Measurements from ENCODE around the gene TTC34. TPM values are rescaled to one million over a fixed set of nuclear protein-coding genes. Genes with fewer than 3 reads are reported as not detected.

TTC34 gene
- total and polyA plus RNA-seq, 2 of the 13 experiments (the other 11 are each of a cell fraction or from before 2014, with no cell fraction given): 0.07 to 0.11 TPM

DNA sequence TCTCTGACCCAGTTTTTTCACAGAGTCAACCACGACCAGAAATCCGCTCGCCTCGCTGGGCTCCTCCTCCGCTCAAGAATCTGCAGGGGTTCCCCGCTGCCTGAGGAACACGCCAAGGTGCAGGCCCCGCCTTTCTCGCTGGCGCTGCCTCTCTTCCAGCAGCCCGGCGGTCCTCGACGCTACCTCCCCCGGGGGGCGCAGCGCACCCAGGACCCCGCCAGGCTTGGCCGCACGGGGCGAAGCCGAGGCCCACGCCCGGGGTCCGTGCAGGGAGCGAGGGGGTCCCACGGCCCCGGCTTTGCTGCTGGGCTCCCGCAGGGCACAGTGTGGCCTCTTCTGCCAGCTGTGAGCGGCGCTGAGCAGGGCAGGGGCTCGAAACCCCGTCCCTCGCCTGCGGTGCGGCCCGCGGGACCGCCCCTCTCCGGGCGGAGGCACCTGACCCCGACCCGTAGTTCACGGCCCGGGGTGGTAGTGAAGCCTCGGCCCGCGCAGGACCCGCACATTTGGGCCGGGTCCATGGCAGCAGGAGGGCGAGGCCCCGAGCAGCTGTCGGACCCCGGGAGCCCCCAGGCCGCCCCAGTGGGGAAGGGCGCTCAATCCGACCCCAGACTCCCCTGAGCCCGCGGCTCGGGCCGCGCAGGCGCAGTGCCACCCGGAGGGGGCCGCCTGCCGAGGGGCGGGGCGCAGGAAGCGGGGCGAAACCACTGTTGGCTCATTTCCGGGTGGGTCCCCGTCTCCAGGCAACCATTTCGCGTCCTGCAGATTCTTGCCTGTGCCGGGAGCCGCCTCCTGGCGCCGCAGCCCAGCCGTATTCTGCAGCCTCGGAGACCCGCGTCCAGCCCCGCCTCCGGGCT is 158.7 kb downstream of the TTC34 start (continued):
- TF ChIP-seq, protein P1, sequence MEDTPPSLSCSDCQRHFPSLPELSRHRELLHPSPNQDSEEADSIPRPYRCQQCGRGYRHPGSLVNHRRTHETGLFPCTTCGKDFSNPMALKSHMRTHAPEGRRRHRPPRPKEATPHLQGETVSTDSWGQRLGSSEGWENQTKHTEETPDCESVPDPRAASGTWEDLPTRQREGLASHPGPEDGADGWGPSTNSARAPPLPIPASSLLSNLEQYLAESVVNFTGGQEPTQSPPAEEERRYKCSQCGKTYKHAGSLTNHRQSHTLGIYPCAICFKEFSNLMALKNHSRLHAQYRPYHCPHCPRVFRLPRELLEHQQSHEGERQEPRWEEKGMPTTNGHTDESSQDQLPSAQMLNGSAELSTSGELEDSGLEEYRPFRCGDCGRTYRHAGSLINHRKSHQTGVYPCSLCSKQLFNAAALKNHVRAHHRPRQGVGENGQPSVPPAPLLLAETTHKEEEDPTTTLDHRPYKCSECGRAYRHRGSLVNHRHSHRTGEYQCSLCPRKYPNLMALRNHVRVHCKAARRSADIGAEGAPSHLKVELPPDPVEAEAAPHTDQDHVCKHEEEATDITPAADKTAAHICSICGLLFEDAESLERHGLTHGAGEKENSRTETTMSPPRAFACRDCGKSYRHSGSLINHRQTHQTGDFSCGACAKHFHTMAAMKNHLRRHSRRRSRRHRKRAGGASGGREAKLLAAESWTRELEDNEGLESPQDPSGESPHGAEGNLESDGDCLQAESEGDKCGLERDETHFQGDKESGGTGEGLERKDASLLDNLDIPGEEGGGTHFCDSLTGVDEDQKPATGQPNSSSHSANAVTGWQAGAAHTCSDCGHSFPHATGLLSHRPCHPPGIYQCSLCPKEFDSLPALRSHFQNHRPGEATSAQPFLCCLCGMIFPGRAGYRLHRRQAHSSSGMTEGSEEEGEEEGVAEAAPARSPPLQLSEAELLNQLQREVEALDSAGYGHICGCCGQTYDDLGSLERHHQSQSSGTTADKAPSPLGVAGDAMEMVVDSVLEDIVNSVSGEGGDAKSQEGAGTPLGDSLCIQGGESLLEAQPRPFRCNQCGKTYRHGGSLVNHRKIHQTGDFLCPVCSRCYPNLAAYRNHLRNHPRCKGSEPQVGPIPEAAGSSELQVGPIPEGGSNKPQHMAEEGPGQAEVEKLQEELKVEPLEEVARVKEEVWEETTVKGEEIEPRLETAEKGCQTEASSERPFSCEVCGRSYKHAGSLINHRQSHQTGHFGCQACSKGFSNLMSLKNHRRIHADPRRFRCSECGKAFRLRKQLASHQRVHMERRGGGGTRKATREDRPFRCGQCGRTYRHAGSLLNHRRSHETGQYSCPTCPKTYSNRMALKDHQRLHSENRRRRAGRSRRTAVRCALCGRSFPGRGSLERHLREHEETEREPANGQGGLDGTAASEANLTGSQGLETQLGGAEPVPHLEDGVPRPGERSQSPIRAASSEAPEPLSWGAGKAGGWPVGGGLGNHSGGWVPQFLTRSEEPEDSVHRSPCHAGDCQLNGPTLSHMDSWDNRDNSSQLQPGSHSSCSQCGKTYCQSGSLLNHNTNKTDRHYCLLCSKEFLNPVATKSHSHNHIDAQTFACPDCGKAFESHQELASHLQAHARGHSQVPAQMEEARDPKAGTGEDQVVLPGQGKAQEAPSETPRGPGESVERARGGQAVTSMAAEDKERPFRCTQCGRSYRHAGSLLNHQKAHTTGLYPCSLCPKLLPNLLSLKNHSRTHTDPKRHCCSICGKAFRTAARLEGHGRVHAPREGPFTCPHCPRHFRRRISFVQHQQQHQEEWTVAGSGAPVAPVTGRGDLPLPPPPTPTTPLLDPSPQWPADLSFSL (CRISPR knock-in tag; IDR thresholded peaks at IDR 0.05): no peak
- TF ChIP-seq, protein P2, sequence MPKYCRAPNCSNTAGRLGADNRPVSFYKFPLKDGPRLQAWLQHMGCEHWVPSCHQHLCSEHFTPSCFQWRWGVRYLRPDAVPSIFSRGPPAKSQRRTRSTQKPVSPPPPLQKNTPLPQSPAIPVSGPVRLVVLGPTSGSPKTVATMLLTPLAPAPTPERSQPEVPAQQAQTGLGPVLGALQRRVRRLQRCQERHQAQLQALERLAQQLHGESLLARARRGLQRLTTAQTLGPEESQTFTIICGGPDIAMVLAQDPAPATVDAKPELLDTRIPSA (CRISPR knock-in tag; IDR thresholded peaks at IDR 0.05; ENCODE audit: borderline replicate concordance): no peak
- TF ChIP-seq JUNB (CRISPR knock-in tag; IDR thresholded peaks at IDR 0.05; ENCODE audit: borderline replicate concordance): no peak
- TF ChIP-seq ASH2L (IDR thresholded peaks at IDR 0.05; ENCODE audit: insufficient read length, low read depth, low read length): peak; percentile 53
- peak; percentile 47; the same call in 1 of the 2 replicates for TF ChIP-seq ZNF446 (CRISPR knock-in tag; IDR thresholded peaks at IDR 0.05)
- peak; percentile 81 for TF ChIP-seq KDM5B (CRISPR knock-in tag; IDR thresholded peaks at IDR 0.05; ENCODE audit: borderline replicate concordance)
- no peak for TF ChIP-seq LCORL (IDR thresholded peaks at IDR 0.05)
- TF ChIP-seq LCORL (CRISPR knock-in tag; IDR thresholded peaks at IDR 0.05): peak; percentile 49
- no peak for TF ChIP-seq CBX2 (IDR thresholded peaks at IDR 0.05; ENCODE audit: low read depth, low read length)
- no peak for TF ChIP-seq CBX2 (CRISPR knock-in tag; IDR thresholded peaks at IDR 0.05; ENCODE audit: low read depth)
- TF ChIP-seq, protein P3, sequence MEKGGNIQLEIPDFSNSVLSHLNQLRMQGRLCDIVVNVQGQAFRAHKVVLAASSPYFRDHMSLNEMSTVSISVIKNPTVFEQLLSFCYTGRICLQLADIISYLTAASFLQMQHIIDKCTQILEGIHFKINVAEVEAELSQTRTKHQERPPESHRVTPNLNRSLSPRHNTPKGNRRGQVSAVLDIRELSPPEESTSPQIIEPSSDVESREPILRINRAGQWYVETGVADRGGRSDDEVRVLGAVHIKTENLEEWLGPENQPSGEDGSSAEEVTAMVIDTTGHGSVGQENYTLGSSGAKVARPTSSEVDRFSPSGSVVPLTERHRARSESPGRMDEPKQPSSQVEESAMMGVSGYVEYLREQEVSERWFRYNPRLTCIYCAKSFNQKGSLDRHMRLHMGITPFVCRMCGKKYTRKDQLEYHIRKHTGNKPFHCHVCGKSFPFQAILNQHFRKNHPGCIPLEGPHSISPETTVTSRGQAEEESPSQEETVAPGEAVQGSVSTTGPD (CRISPR knock-in tag; IDR thresholded peaks at IDR 0.05): no peak
- TF ChIP-seq, protein P4, sequence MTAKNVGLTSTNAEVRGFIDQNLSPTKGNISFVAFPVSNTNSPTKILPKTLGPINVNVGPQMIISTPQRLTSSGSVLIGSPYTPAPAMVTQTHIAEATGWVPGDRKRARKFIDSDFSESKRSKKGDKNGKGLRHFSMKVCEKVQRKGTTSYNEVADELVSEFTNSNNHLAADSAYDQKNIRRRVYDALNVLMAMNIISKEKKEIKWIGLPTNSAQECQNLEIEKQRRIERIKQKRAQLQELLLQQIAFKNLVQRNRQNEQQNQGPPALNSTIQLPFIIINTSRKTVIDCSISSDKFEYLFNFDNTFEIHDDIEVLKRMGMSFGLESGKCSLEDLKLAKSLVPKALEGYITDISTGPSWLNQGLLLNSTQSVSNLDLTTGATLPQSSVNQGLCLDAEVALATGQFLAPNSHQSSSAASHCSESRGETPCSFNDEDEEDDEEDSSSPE (CRISPR knock-in tag; IDR thresholded peaks at IDR 0.05): peak; percentile 41; the same call in 1 of the 2 replicates
- no peak for TF ChIP-seq ZNF672 (CRISPR knock-in tag; IDR thresholded peaks at IDR 0.05)
- TF ChIP-seq CREB1 (IDR thresholded peaks at IDR 0.05): no peak
- no peak for TF ChIP-seq CREB1 (CRISPR knock-in tag; IDR thresholded peaks at IDR 0.05)
- no peak for TF ChIP-seq TEAD2 (CRISPR knock-in tag; IDR thresholded peaks at IDR 0.05)
- TF ChIP-seq, protein P5, sequence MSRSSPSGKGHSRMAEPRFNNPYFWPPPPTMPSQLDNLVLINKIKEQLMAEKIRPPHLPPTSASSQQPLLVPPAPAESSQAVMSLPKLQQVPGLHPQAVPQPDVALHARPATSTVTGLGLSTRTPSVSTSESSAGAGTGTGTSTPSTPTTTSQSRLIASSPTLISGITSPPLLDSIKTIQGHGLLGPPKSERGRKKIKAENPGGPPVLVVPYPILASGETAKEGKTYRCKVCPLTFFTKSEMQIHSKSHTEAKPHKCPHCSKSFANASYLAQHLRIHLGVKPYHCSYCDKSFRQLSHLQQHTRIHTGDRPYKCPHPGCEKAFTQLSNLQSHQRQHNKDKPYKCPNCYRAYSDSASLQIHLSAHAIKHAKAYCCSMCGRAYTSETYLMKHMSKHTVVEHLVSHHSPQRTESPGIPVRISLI (CRISPR knock-in tag; IDR thresholded peaks at IDR 0.05; ENCODE audit: borderline replicate concordance): no peak
- TF ChIP-seq SIN3A (IDR thresholded peaks at IDR 0.05; ENCODE audit: borderline replicate concordance, low read depth, low read length): peak; percentile 96; the same call in 1 of the 2 replicates
- TF ChIP-seq ZBTB7B (CRISPR knock-in tag; IDR thresholded peaks at IDR 0.05): peak; percentile 80

Data from HepG2 (cell line).